Fibroblast of lung (primary cell): ENCODE measurements around the gene ST6GALNAC3. TPM values are rescaled to one million over a fixed set of nuclear protein-coding genes. Genes with fewer than 3 reads are reported as not detected.

ENCODE experiments used
- DNase-seq, 2 donors: peaks; one replicate each; pipeline versions ENCODE4 v3.0.0 to v3.0.0-alpha.2; 2010; ENCODE audit warnings: low read depth in 2 of 2
- H2AFZ ChIP-seq: 2 replicates; pipeline ENCODE4 v1.5.1; 2012; ENCODE audit warnings: low read length, control low read depth, inconsistent platforms
- H3K27ac ChIP-seq: 2 replicates; pipeline ENCODE4 v1.5.1; 2011; ENCODE audit warnings: low read length, control low read depth; ENCODE audit not compliant: insufficient read depth
- H3K27me3 ChIP-seq: 2 replicates; pipeline ENCODE4 v1.5.1; 2011; ENCODE audit warnings: mild to moderate bottlenecking, low read length; ENCODE audit not compliant: control insufficient read depth, insufficient read depth
- H3K36me3 ChIP-seq: 2 replicates; pipeline ENCODE4 v1.5.1; 2011; ENCODE audit warnings: low read length; ENCODE audit not compliant: control insufficient read depth, insufficient read depth
- H3K4me1 ChIP-seq: 2 replicates; pipeline ENCODE4 v1.5.1; 2011; ENCODE audit warnings: low read length; ENCODE audit not compliant: control insufficient read depth, insufficient read depth; ENCODE audit errors: extremely low read depth
- H3K4me2 ChIP-seq: 2 replicates; pipeline ENCODE4 v1.5.1; 2011; ENCODE audit warnings: low read length, control low read depth; ENCODE audit not compliant: insufficient read depth; ENCODE audit errors: extremely low read depth
- H3K4me3 ChIP-seq, 4 experiments: fragments of 200-600 bp in 1 of 4; sonication (generic) in 1 of 4; replicated peaks in 1 of 4; 2 replicates each; pipeline ENCODE4 v1.5.1; 2011 to 2016; ENCODE audit warnings: low read length in 4 of 4, low read depth in 3 of 4, mild to moderate bottlenecking in 3 of 4, control low read depth in 2 of 4, inconsistent platforms in 1 of 4, mixed read lengths in 1 of 4; ENCODE audit not compliant: insufficient read depth in 1 of 4; ENCODE audit errors: control extremely low read depth in 1 of 4
- H3K79me2 ChIP-seq: 2 replicates; pipeline ENCODE4 v1.5.1; 2012; ENCODE audit warnings: mild to moderate bottlenecking, low read length, inconsistent platforms; ENCODE audit not compliant: control insufficient read depth, insufficient read depth
- H3K9ac ChIP-seq: 2 replicates; pipeline ENCODE4 v1.5.1; 2011; ENCODE audit warnings: mild to moderate bottlenecking, low read length, control low read depth; ENCODE audit not compliant: insufficient read depth
- H3K9me3 ChIP-seq: 2 replicates; pipeline ENCODE4 v1.5.1; 2012; ENCODE audit warnings: low read depth, low read length; ENCODE audit not compliant: control insufficient read depth, insufficient read depth
- H4K20me1 ChIP-seq: 2 replicates; pipeline ENCODE4 v1.5.1; 2011; ENCODE audit warnings: low read length; ENCODE audit not compliant: control insufficient read depth, insufficient read depth; ENCODE audit errors: extremely low read depth
- EZH2 ChIP-seq: IDR thresholded peaks from 2 replicates; pipeline ENCODE4 v1.5.1; 2012; ENCODE audit warnings: low read length, control low read depth, mild to moderate bottlenecking; ENCODE audit errors: missing control alignments
- polyA plus RNA-seq, 2 donors: library from polyadenylated mRNA; depleted of rRNA in 1 of 2; stranded (reverse) in 1 of 2; unstranded in 1 of 2; fragments of >200 nt; gene quantifications; 2 replicates each; pipeline ENCODE4 v1.2.1, GENCODE V29; 2011 to 2012; ENCODE audit warnings: missing spikeins in 1 of 2
- total RNA-seq: library from RNA; depleted of rRNA; stranded (reverse); fragments of >200 nt; gene quantifications from 2 replicates; pipeline ENCODE4 v1.2.1, GENCODE V29; 2014
- TF ChIP-seq, protein P1 (sequence below), 2 donors: IDR thresholded peaks in 1 of 2; conservative IDR thresholded peaks in 1 of 2; 1 replicate in 1 of 2; 2 replicates in 1 of 2; pipeline ENCODE4 v1.5.1; 2011 to 2012; ENCODE audit warnings: low read length in 2 of 2, control low read depth in 1 of 2, inconsistent platforms in 1 of 2, low read depth in 1 of 2, mild to moderate bottlenecking in 1 of 2

Gene ST6GALNAC3
- total and polyA plus RNA-seq, 2 donors (not counting 1 experiment from before 2014, with no cell fraction given), result 0.34 to 0.66 TPM

DNA sequence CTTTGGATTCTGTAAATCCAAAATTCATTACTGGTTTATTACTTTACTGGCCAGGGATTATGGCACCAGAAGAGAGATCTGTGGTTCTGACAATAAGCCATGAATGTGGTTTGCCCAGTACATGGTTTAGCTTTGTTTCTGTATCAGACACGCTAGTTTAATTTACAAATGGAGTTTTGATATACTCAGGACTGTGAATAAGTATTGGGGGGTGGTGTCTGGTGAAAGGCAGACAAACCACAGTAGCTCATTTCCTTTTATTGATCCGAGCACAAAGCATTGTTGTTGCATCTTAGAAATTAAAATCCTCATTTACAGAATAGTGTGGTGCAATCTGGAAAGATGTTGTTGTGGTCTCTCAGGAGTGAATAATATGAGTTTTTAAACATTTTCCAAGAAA, 96.0 kb downstream of the ST6GALNAC3 start:
- H3K27ac ChIP-seq, result no peak overlapping the region
- H3K9ac ChIP-seq, result no peak overlapping the region
- no peak overlapping the region for H3K4me3 ChIP-seq
- H4K20me1 ChIP-seq, result no peaks in the 10 kb centered on the region
- no peaks in the 10 kb centered on the region for H3K79me2 ChIP-seq
- H2AFZ ChIP-seq, result no peak overlapping the region
- H3K9me3 ChIP-seq, result no peaks in the 10 kb centered on the region
- no peaks in the 10 kb centered on the region for H3K4me1 ChIP-seq
- H3K27me3 ChIP-seq, result no peaks in the 10 kb centered on the region
- no peaks in the 10 kb centered on the region for H3K36me3 ChIP-seq
- TF ChIP-seq, protein P1, sequence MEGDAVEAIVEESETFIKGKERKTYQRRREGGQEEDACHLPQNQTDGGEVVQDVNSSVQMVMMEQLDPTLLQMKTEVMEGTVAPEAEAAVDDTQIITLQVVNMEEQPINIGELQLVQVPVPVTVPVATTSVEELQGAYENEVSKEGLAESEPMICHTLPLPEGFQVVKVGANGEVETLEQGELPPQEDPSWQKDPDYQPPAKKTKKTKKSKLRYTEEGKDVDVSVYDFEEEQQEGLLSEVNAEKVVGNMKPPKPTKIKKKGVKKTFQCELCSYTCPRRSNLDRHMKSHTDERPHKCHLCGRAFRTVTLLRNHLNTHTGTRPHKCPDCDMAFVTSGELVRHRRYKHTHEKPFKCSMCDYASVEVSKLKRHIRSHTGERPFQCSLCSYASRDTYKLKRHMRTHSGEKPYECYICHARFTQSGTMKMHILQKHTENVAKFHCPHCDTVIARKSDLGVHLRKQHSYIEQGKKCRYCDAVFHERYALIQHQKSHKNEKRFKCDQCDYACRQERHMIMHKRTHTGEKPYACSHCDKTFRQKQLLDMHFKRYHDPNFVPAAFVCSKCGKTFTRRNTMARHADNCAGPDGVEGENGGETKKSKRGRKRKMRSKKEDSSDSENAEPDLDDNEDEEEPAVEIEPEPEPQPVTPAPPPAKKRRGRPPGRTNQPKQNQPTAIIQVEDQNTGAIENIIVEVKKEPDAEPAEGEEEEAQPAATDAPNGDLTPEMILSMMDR (conservative IDR thresholded peaks at IDR 0.05 in 1 of 2, IDR thresholded peaks at IDR 0.05 in 1 of 2; ENCODE audit: low read depth in 1 of 2, low read length in 2 of 2), result no peak
- no peak for TF ChIP-seq EZH2
- no peak overlapping the region for H3K4me2 ChIP-seq
- no peak for DNase-seq

DNA sequence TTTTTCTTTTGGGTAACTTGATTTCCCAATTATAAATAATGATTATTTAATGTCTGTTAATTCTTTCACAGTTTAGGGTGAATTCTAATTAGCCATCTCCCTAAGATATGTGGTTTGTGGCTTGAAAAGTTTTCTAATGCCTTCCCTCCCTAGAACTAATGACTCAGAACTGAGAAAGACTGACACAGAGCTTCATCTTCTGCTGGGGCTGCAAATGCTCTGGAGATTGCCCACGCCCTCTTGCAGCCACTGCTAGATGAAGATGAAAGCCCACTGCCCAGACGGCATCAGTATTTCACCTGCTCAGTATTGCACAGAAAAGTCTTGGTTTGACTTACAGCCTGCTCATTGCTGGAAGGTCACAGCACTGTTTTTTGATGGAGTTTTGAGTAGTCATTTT, 101.5 kb downstream of the ST6GALNAC3 start:
- no peaks in the 10 kb centered on the region for H4K20me1 ChIP-seq
- H3K27ac ChIP-seq, result no peak overlapping the region
- H3K36me3 ChIP-seq, result no peaks in the 10 kb centered on the region
- H3K27me3 ChIP-seq, result no peaks in the 10 kb centered on the region
- no peak overlapping the region for H3K4me2 ChIP-seq
- no peaks in the 10 kb centered on the region for H3K79me2 ChIP-seq
- no peak overlapping the region for H3K4me3 ChIP-seq
- no peak for DNase-seq
- no peak for TF ChIP-seq EZH2
- TF ChIP-seq, protein P1 (conservative IDR thresholded peaks at IDR 0.05 in 1 of 2, IDR thresholded peaks at IDR 0.05 in 1 of 2; ENCODE audit: low read depth in 1 of 2, low read length in 2 of 2), result no peak
- no peak overlapping the region for H2AFZ ChIP-seq
- no peaks in the 10 kb centered on the region for H3K9me3 ChIP-seq
- H3K9ac ChIP-seq, result no peak overlapping the region
- H3K4me1 ChIP-seq, result no peaks in the 10 kb centered on the region

DNA sequence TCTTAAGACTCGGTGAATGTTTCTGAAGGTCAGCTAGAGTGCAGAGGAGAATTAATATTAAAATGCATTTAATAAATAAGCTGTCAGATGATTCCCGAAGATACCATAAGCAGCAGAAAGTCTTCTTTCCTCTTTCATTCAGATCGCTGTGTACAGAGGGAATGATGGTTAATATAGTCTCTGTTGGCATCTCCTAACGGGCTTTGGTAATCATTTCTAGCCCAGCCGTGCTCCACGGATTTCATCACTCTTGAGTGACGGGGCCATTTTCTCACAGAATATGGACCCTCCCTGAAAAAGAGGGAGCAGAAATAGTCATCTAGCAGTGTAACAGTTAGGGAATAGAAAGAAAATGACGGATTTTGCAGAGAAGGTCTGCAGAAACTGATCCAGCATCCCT, 103.1 kb downstream of the ST6GALNAC3 start:
- no peak for TF ChIP-seq EZH2
- TF ChIP-seq, protein P1 (conservative IDR thresholded peaks at IDR 0.05 in 1 of 2, IDR thresholded peaks at IDR 0.05 in 1 of 2; ENCODE audit: low read depth in 1 of 2, low read length in 2 of 2), result no peak
- no peak overlapping the region for H3K4me3 ChIP-seq
- no peaks in the 10 kb centered on the region for H3K9me3 ChIP-seq
- H2AFZ ChIP-seq, result no peak overlapping the region
- DNase-seq, result no peak
- H3K27ac ChIP-seq, result no peak overlapping the region
- no peaks in the 10 kb centered on the region for H3K79me2 ChIP-seq
- no peaks in the 10 kb centered on the region for H3K4me1 ChIP-seq
- H3K4me2 ChIP-seq, result no peak overlapping the region
- H3K36me3 ChIP-seq, result no peaks in the 10 kb centered on the region
- no peak overlapping the region for H3K9ac ChIP-seq
- no peaks in the 10 kb centered on the region for H3K27me3 ChIP-seq
- H4K20me1 ChIP-seq, result no peaks in the 10 kb centered on the region
